PC-3 (cell line): Measurements from ENCODE around the gene LGR4.

Experiments used
- CTCF ChIP-seq: fragments of 300-600 bp; sonication (generic); conservative IDR thresholded peaks from 2 replicates; pipeline ENCODE4 v1.5.1; 2017; ENCODE audit warnings: antibody characterized with exemption, low read depth, mild to moderate bottlenecking, low read length
- EZH2 ChIP-seq: fragments of 300-600 bp; sonication (generic); IDR thresholded peaks from one replicate; pipeline ENCODE4 v1.6.1; 2017; ENCODE audit warnings: antibody characterized with exemption, mild to moderate bottlenecking, low read length; ENCODE audit not compliant: unreplicated experiment

- TF ChIP-seq CTCF (no peak), EZH2 (no peak)
Observed at GRCh38 chr11:27443227-27443626, 29.4 kb downstream of the LGR4 start.
